Daoy (cell line): ENCODE results near the gene LENG1. TPM values are rescaled to one million over a fixed set of nuclear protein-coding genes. Genes with fewer than 3 reads are reported as not detected.
"Not testable (repeated sequence)": the region's sequence is repeated elsewhere in the genome, so short reads cannot be mapped to it uniquely, and the experiment has no call there.

Source experiments
- DNase-seq: peaks from one replicate; pipeline ENCODE4 v3.0.0-alpha.2; 2015; ENCODE audit warnings: low read depth
- total RNA-seq: library from RNA; depleted of rRNA; stranded (reverse); fragments of >200 nt; shearing (Covaris generic); gene quantifications from 2 replicates; pipeline ENCODE4 v1.2.3, GENCODE V29; 2014

LENG1 gene
- total RNA-seq, 1 experiment from 2014 or later, result 21.3 TPM

DNA sequence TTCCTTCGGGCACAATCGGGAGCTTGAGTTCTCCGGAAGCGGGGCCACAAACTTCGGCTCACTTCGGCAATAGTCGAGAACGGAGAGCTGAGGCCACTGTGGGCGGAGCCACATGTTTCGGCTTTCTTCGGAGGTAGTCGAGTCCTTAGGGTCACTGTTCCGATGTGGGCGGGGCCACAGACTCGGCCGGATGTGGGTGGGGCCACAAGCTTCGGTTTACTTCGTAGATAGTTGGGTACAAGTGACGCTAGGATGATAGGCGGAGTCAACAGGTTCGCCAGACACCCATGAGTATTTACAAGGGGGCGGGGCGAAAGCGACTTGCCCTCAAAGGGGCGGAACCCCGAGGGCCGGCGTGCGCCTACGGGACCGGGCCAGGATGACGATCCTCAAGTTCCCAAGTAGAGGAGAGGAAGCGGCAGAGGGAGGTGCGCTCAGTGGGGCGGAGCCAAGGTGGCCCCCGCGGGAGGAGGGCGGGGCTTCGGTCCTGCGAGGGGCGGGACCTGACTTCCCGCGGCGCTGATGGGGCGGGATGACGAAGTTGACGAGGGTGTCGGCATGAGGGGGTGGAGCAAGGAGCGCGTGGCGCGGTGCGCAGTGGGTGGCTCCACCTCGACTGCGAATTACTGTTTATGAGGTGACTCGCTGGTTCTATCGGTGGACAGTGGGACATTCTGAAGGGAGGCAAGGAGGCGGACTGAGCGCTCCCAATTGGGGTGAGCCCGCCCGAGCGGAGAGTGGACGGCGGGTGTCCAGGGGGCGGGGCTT, 30.4 kb upstream of the LENG1 start:
- DNase-seq, result peak; percentile 100

DNA sequence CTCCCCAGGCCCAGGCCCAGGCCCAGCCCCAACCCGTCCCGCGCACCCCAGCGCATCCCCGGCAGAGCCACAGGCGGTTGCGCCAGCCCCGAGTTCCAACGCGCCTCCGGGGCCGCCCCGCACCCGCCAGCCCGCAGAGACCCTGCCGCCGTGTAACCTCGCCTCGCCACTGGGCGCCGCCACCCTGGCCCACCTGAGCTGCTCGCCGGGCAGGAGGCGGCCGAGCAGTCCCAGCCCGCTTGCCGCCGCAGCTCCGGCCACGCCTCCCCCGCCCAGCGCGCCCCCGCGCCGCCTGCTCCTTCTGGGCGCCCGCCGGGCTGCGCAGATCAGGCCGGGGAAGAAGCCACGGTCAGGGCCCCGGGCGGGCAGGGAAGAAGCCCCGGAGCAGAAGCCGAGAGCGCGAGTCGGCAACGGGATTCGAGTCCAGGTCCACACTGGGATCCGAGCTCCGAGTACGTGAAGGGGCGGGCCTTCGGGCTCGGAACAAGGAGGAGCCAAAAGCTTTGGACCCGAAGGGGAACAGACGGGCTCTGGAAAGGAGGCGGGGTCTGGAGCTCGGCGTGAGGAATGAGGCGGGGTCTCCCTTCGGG, 29.7 kb upstream of the LENG1 start, which contains the start of gene MBOAT7:
Gene MBOAT7 (minus strand): TSS at position 436 of the 590 bp plus-strand sequence. CDS start 1,072 bp downstream, outside the sequence.
- DNase-seq, result no peak

GRCh38 chr19:54188215-54188871, 28.8 kb upstream of the LENG1 start:
- peak; percentile 50 for DNase-seq

GRCh38 chr19:54186934-54187381, 27.4 kb upstream of the LENG1 start:
- DNase-seq, result no peak

DNA sequence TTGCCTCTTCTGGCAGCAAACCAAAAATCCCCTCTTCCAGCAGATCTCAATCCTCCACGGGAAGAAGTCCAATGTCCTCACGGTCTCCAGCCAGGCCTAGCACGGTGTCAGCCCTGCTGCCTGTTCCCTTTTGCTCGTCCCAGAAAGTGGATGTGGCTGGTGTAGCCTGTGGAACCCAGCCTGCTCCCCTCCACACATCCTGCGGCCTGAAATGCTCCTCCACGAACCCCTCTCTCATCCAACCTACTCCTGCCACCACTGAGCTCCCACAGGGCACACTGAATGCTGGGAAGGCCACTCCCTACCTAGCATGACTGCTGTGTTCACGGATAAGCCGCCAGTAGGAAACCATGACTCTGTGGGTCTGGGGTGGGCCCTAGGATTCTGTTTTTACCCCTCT, 26.8 kb upstream of the LENG1 start:
- DNase-seq, result no peak

GRCh38 chr19:54183431-54183830, 23.9 kb upstream of the LENG1 start:
- DNase-seq, result no peak

- DNase-seq, result not testable (repeated sequence)
Observed at GRCh38 chr19:54181894-54182293, 22.4 kb upstream of the LENG1 start.

DNA sequence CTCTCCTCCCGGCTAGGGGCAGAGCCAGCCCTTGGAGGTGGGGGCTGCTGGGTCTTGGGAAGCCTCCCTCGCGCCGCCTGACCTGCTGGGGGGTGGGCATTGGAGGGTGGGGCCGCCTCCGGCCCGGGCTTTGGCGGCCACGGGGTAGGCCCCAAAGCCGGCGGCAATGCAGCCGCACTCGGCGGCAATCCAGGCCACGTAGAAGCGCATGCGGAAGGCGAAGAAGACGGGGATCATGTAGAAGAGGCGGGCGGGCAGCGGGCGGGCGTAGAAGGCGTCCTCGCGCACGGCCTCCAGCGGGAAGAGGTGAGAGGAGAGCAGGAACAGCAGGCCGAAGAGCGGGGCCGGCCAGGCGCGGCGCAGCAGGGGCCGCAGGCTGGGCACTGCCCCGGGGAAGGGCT, 21.2 kb upstream of the LENG1 start:
- DNase-seq, result no peak

GRCh38 chr19:54179921-54180461, 20.5 kb upstream of the LENG1 start:
- no peak for DNase-seq

GRCh38 chr19:54179262-54179852, 19.8 kb upstream of the LENG1 start:
- no peak for DNase-seq

DNA sequence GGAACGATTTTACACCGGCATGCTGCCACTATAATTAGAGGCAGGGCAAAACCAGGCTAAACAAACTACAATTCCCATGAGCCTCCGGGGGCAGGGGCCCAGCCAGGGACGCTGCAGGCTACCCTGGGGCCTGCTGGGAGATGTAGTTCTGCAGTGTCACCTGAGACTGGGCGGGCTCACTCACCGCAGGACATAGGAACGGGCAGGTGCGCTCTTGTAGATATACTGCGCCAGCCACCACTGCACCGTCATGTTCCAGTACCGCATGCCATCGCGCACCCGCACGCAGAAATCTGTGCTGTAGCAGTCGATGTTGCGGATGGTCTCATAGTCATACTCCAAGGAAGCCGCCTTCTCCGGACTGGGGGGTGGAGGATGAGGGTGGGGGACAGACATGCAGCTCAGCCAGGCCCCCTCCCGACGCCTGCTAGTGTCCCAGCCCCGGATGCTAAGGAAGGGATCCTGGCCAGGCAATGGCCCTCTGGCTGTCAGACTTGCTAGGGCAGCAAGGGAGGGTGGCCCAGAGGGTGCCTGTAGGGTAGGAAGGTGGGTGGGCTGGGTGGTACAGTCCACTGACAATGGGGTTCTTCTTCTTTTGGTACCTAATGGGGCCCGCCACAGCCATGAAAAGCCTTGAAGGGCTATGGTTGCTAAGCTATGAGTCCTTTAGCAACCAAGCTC, 19.2 kb upstream of the LENG1 start:
- no peak for DNase-seq

- no peak for DNase-seq
Observed at GRCh38 chr19:54173951-54174834, 14.7 kb upstream of the LENG1 start.

DNA sequence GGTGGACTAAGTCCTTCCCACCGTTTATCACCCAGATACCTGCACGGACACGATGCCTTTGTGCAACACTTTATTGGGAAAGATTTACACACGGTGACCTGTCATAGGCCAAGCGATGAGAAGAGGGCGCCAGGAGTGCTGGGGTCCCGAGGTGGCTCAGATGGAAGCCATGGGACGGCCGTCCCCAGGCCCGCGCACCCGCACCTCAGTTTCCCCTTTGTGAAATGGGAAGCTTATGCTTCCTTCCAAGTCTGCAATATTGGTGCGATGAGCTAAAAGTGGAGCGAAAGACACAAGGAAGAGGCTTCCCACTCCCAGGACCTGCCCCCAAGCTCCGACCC, 13.8 kb upstream of the LENG1 start:
- DNase-seq, result no peak

DNA sequence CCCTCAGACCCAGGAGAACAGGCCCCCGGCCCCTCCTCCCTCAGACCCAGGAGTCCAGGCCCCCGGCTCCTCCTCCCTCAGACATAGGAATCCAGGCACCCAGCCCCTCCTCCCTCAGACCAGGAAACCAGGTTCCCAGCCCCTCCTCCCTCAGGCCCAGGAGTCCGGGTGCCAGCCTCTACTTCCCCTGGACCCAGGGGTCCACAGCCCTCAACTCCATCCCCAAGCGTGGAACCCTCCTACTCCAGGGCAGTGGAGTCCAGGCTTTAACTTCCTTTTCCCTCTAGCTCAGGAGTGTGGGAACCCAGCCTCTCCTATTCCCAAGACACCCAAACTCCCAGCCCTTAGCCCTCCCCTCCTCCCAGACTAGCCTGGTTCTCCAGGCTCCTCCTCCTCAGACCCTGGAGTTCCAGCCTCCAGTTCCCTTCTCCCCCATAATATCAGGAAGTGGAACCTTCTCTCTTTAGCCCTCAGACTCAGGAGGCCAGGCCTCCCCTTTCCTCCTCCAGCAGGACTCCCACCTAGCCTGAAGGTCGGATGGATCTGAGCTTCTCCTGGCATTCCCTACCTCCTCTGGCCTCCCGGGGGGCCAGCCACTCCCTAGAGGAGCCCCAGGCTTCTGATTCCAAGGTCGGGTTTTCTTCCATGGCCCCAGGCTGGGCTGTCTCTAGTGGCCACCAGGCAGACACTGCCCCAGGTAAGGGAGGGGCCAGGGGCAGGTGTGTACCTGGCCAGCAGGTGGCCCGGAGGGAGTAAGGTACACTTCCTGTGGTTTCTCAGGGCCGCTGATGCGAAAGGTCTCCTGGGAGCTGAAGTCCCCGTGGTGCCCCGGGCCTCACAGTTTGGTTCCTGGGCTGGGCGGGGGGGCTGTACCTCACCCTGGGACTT, 13.2 kb upstream of the LENG1 start, which contains the start of gene TMC4:
Gene TMC4 (minus strand): TSS at position 690 of the 888 bp plus-strand sequence. CDS start 43 bp downstream, at position 647.
- no peak for DNase-seq

DNA sequence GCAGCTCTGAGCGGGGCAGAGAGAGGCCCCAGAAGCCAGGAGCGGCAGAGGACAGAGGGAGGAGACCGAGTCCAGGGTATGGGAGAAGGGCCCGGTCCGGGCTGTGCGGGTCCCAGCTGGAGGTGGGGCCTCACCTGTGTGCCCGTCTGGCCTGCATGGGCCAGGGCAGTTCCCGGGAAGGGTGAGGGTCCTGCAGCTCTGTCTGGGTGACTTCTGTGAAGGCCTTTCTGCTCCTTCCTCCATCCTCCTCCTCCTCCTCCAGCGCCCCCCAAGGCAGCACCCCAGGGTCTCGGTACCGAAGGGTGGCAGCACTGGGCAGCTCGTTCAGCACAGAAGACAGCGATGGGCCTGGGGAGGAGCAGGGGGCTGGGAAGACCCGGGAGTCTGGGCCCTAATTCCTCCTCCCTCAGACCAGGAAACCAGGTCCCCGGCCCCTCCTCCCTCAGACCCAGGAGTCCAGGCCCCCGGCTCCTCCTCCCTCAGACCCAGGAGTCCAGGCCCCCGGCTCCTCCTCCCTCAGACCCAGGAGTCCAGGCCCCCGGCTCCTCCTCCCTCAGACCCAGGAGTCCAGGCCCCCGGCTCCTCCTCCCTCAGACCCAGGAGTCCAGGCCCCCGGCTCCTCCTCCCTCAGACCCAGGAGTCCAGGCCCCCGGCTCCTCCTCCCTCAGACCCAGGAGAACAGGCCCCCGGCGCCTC, 12.4 kb upstream of the LENG1 start:
- not testable (repeated sequence) for DNase-seq

- DNase-seq, result no peak
Observed at GRCh38 chr19:54169149-54169740, 9.7 kb upstream of the LENG1 start.

- DNase-seq, result peak; percentile 92
Observed at GRCh38 chr19:54168174-54168917, 8.8 kb upstream of the LENG1 start.

- no peak for DNase-seq
Observed at GRCh38 chr19:54165222-54165621, 5.7 kb upstream of the LENG1 start.
